Skeletal muscle cell (primary cell): ENCODE data around the gene SYT4.

Source experiments
- DNase-seq: peaks from one replicate; pipeline ENCODE4 v3.0.0-alpha.2; 2010; ENCODE audit warnings: low read depth
- H3K4me3 ChIP-seq: 2 replicates; pipeline ENCODE4 v1.5.1; 2011; ENCODE audit warnings: low read depth, mild to moderate bottlenecking, control low read depth, low read length, moderate library complexity

Gene SYT4

DNA sequence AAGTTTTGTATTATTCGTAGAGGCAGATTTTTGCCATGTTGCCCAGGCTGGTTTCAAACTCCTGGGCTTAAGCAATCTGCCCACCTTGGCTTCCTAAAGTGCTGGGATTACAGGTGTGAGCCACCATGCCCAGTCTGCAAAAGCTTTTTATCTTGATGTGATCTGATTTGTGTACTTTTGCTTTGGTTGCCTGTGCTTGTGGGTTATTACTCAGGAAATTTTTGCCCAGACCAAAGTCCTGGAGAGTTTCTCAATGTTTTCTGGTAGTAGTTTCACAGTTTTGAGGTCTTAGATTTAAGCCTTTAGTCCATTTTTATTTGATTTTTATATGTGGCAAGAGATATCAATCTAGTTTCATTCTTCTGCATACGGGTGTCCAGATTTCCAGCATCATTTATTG, 42.4 kb downstream of the SYT4 start:
- no peak for DNase-seq
- no peak overlapping the region for H3K4me3 ChIP-seq

DNA sequence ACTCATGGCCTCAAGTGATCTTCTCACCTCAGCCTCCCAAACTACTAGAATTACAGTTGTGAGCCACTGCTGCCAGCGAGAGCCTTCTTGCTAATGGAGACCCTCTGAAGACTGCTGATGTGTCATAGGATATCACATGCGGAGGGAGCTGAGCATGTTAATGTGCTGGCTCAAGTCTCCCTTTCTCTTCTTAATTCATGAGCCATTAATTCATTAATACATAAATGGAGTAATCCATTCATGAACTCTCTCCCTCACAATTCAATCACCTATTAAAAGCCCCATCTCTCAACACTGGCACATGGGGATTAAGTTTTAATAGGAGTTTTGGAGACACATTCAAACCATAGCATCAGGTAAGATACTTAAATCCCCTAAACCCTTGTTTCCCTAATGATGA, 54.8 kb downstream of the SYT4 start:
- DNase-seq: no peak
- H3K4me3 ChIP-seq: no peak overlapping the region

DNA sequence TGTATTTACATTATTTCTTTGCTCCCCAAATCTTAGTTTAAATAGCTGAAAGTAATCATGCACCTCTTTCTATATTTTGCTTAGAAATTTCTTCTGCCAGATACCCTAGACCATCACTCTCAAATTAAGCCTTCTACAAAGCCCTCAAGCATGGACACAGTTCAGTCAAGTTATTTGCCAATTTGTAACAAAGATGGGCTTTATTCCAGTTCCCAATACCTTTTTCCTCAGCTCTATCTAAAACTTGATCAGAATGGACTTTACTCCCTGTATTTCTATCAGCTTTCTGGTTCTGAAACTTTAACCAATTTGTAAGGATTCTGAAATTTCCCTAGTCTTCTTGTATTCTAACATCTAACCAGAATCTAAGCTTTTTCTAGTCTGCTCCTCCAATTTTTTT, 56.6 kb downstream of the SYT4 start:
- no peak overlapping the region for H3K4me3 ChIP-seq
- DNase-seq: no peak
